Measurements from ENCODE around the gene NCBP3. TPM values are rescaled to one million over a fixed set of nuclear protein-coding genes. Genes with fewer than 3 reads are reported as not detected.
A peak's percentile ranks its signal among the peaks of the same experiment; 100 is the strongest.

Gene NCBP3
- total and polyA plus RNA-seq, 4 donors: 4.6 to 17.1 (median 8.3) TPM

DNA sequence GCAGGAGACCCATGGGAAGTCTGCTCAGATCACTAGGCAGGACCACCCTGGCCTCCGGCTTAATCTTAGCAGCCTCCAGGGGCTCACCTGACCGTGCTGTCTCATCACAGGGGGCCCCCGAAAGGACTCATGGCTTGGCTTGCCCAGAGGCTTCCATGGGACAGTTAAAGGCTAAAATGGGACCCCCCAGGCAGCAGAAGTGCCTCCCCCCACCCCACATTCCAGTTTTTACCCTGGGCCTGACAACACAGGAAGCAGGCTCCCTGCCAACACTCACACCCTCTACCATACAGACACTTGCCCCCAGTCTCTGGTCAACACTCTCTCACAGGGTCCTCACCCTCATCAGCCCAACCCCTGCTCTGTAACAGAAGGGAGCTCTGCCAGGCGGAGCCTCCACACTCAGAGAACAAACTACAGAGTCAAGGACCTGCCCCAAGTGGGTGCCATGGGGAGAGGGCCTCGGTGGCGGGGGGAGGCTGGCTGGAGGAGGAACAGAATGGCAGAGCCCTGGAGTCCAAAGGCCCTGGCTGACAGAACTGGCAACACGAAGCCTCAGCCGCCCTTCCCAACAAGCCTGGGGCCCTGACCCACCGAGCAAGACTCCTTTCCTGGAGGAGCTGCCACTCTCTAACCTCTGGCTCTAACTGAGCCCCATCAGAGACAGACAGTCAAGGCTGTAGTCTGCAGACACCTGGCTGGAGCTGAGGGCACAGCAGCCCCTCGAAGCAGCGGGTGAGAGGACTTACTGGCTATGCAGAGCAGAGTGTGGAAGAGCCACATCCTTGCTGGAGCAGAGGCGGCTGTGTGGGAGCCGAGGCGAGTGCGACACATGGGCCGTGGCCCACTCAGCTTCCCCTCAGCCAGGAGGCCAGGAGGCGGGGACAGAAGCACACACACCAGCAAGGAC lies 45.4 kb downstream of the NCBP3 start, which contains the start of gene ITGAE:
TSS of gene ITGAE (minus strand) at position 827 of the 910 bp plus-strand sequence. CDS start at position 783, 44 bp downstream.
- H3K4me1 ChIP-seq (ENCODE audit: control insufficient read depth in 4 of 4, insufficient read depth in 4 of 4, low read length in 3 of 4): peaks cover 24 to 66% (median 40%) of the 10 kb centered on the region in 4 donors
- no peak for DNase-seq (ENCODE audit: low spot score)
- peak within 1 kb of the TSS; percentile 91 to 94 for H3K27ac ChIP-seq (ENCODE audit: low read depth in 1 of 2, low read length in 2 of 2)
- H3K9ac ChIP-seq (ENCODE audit: low read depth in 1 of 2, low read length in 2 of 2): peak within 1 kb of the TSS in 1 of 2 donors; percentile 33
- TF ChIP-seq, protein P1, sequence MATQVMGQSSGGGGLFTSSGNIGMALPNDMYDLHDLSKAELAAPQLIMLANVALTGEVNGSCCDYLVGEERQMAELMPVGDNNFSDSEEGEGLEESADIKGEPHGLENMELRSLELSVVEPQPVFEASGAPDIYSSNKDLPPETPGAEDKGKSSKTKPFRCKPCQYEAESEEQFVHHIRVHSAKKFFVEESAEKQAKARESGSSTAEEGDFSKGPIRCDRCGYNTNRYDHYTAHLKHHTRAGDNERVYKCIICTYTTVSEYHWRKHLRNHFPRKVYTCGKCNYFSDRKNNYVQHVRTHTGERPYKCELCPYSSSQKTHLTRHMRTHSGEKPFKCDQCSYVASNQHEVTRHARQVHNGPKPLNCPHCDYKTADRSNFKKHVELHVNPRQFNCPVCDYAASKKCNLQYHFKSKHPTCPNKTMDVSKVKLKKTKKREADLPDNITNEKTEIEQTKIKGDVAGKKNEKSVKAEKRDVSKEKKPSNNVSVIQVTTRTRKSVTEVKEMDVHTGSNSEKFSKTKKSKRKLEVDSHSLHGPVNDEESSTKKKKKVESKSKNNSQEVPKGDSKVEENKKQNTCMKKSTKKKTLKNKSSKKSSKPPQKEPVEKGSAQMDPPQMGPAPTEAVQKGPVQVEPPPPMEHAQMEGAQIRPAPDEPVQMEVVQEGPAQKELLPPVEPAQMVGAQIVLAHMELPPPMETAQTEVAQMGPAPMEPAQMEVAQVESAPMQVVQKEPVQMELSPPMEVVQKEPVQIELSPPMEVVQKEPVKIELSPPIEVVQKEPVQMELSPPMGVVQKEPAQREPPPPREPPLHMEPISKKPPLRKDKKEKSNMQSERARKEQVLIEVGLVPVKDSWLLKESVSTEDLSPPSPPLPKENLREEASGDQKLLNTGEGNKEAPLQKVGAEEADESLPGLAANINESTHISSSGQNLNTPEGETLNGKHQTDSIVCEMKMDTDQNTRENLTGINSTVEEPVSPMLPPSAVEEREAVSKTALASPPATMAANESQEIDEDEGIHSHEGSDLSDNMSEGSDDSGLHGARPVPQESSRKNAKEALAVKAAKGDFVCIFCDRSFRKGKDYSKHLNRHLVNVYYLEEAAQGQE (IDR thresholded peaks at IDR 0.05): no peak
- TF ChIP-seq JUND (IDR thresholded peaks at IDR 0.05): no peak
- TF ChIP-seq, protein P2, sequence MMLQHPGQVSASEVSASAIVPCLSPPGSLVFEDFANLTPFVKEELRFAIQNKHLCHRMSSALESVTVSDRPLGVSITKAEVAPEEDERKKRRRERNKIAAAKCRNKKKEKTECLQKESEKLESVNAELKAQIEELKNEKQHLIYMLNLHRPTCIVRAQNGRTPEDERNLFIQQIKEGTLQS (IDR thresholded peaks at IDR 0.05): no peak
- no peak for TF ChIP-seq YY1 (IDR thresholded peaks at IDR 0.05)
- TF ChIP-seq RAD21 (IDR thresholded peaks at IDR 0.05): no peak
- TF ChIP-seq RXRA (IDR thresholded peaks at IDR 0.05): no peak
- no peak for TF ChIP-seq GABPA (IDR thresholded peaks at IDR 0.05 in 1 of 2, conservative IDR thresholded peaks at IDR 0.05 in 1 of 2)
- TF ChIP-seq NR2F2 (IDR thresholded peaks at IDR 0.05): no peak
- TF ChIP-seq, protein P3, sequence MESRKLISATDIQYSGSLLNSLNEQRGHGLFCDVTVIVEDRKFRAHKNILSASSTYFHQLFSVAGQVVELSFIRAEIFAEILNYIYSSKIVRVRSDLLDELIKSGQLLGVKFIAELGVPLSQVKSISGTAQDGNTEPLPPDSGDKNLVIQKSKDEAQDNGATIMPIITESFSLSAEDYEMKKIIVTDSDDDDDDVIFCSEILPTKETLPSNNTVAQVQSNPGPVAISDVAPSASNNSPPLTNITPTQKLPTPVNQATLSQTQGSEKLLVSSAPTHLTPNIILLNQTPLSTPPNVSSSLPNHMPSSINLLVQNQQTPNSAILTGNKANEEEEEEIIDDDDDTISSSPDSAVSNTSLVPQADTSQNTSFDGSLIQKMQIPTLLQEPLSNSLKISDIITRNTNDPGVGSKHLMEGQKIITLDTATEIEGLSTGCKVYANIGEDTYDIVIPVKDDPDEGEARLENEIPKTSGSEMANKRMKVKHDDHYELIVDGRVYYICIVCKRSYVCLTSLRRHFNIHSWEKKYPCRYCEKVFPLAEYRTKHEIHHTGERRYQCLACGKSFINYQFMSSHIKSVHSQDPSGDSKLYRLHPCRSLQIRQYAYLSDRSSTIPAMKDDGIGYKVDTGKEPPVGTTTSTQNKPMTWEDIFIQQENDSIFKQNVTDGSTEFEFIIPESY (IDR thresholded peaks at IDR 0.05): no peak
- no peak for TF ChIP-seq FOXA1 (IDR thresholded peaks at IDR 0.05)
- no peak for TF ChIP-seq FOXA2 (IDR thresholded peaks at IDR 0.05)
- 88% methylated on average over 17 of the region's 17 CpGs for WGBS
- no peaks in the 10 kb centered on the region for H3K9me3 ChIP-seq (ENCODE audit: control insufficient read depth in 4 of 4, low read length in 3 of 4)
- H3K36me3 ChIP-seq (ENCODE audit: control insufficient read depth in 4 of 4, insufficient read depth in 3 of 4, low read depth in 1 of 4, low read length in 3 of 4): no peaks in the 10 kb centered on the region
- no peak within 1 kb of the TSS for H3K4me3 ChIP-seq (ENCODE audit: low read depth in 1 of 3, low read length in 3 of 3)
- no peaks in the 10 kb centered on the region for H3K27me3 ChIP-seq (ENCODE audit: control insufficient read depth in 4 of 4, insufficient read depth in 4 of 4, low read length in 3 of 4)

DNA sequence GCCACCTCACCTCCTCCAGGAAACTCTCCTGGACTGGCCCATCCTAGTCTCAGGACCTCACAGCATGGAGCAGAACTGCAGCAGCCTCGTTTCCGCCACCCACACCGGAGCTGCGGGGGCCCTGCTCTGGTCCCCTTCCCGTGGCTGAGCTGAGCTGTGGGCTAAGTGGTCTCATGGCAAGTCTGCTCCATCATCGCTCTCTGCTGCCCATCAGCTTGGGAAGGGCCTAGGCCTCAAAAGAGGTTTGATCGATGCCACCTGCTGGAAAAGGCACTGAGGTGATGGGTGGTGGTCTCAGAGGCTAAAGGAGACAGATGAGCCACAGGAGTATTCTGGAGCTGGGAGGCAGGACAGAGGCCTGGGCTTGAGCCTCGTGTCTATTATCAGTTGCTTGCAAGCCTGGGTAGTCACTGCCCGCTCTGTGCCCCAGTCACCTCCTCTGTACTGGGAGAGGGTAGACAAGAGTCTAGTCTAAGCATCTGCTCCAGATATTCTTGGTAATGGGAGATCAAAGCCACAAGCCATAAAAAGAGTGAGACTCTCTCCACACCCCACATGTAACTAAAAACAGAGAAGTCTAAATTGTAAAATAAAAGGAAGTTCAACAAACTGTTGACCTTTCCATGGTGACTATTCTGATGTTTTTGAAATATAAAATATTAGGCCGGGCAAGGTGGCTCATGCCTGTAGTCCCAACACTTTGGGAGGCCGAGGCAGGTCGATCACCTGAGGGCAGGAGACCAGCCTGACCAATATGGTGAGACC lies 46.7 kb downstream of the NCBP3 start:
- no peak for DNase-seq (ENCODE audit: low spot score)
- Histone ChIP-seq H3K4me3 (ENCODE audit: low read depth in 1 of 3, low read length in 3 of 3) (no peak overlapping the region), H3K9ac (ENCODE audit: low read depth in 1 of 2, low read length in 2 of 2) (no peak overlapping the region), H3K27me3 (ENCODE audit: control insufficient read depth in 4 of 4, insufficient read depth in 4 of 4, low read length in 3 of 4) (no peaks in the 10 kb centered on the region), H3K36me3 (ENCODE audit: control insufficient read depth in 4 of 4, insufficient read depth in 3 of 4, low read depth in 1 of 4, low read length in 3 of 4) (no peaks in the 10 kb centered on the region), H3K4me1 (ENCODE audit: control insufficient read depth in 4 of 4, insufficient read depth in 4 of 4, low read length in 3 of 4) (peaks cover 23 to 59% (median 36%) of the 10 kb centered on the region in 4 donors), H3K9me3 (ENCODE audit: control insufficient read depth in 4 of 4, low read length in 3 of 4) (no peaks in the 10 kb centered on the region), H3K27ac (ENCODE audit: low read depth in 1 of 2, low read length in 2 of 2) (peak overlapping the region in 1 of 2 donors; percentile 7)
- WGBS: 93% methylated on average over 12 of the region's 12 CpGs
- no peak for TF ChIP-seq NR2F2 (IDR thresholded peaks at IDR 0.05)
- TF ChIP-seq HNF4A (conservative IDR thresholded peaks at IDR 0.05): no peak
- TF ChIP-seq FOXA1 (IDR thresholded peaks at IDR 0.05): no peak
- TF ChIP-seq RAD21 (IDR thresholded peaks at IDR 0.05): no peak
- TF ChIP-seq GABPA (IDR thresholded peaks at IDR 0.05 in 1 of 2, conservative IDR thresholded peaks at IDR 0.05 in 1 of 2): no peak
- TF ChIP-seq FOXA2 (IDR thresholded peaks at IDR 0.05): no peak
- TF ChIP-seq, protein P4, sequence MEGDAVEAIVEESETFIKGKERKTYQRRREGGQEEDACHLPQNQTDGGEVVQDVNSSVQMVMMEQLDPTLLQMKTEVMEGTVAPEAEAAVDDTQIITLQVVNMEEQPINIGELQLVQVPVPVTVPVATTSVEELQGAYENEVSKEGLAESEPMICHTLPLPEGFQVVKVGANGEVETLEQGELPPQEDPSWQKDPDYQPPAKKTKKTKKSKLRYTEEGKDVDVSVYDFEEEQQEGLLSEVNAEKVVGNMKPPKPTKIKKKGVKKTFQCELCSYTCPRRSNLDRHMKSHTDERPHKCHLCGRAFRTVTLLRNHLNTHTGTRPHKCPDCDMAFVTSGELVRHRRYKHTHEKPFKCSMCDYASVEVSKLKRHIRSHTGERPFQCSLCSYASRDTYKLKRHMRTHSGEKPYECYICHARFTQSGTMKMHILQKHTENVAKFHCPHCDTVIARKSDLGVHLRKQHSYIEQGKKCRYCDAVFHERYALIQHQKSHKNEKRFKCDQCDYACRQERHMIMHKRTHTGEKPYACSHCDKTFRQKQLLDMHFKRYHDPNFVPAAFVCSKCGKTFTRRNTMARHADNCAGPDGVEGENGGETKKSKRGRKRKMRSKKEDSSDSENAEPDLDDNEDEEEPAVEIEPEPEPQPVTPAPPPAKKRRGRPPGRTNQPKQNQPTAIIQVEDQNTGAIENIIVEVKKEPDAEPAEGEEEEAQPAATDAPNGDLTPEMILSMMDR (IDR thresholded peaks at IDR 0.05; ENCODE audit: low read depth, low read length, missing input control): no peak
- TF ChIP-seq HNF4G (IDR thresholded peaks at IDR 0.05): no peak
- TF ChIP-seq SP1 (IDR thresholded peaks at IDR 0.05): no peak
- TF ChIP-seq, protein P2 (IDR thresholded peaks at IDR 0.05): no peak
- TF ChIP-seq, protein P1 (IDR thresholded peaks at IDR 0.05): no peak
- TF ChIP-seq, protein P5, sequence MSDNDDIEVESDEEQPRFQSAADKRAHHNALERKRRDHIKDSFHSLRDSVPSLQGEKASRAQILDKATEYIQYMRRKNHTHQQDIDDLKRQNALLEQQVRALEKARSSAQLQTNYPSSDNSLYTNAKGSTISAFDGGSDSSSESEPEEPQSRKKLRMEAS (IDR thresholded peaks at IDR 0.05): no peak
